Measurements from ENCODE around the gene TLCD3B. TPM values are rescaled to one million over a fixed set of nuclear protein-coding genes. Genes with fewer than 3 reads are reported as not detected.
A peak's percentile ranks its signal among the peaks of the same experiment; 100 is the strongest.

The TLCD3B gene
- total RNA-seq, 4 donors from 2014 or later = 0.23 TPM; not detected in 3

DNA sequence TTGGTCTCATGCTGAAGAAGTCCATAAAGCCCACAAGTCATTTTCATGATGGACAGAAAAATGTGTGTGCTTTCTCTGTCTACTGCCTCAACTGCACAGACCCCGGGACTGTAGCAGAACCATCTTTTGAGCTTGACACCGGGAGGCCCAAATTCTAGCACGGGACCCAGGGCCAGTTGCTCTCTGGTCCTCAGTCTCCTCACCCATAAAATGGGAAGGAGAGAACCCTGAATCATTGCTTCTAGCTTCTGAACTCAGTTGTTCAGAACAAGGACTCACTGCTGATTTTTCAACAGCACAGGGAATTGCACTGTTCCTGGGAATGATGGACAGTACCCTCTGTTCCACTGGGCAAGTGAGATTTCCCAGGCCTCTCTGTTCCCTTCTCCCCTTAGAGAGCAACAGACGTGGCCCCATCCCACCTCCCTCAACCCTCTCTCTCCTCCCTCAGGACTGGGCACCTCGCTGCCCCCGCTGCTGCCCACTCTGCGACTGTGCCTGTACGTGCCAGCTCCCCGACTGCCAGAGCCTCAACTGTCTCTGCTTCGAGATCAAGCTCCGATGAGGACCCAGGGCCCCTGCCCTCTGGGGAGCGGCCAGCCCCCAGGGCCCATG, 32.3 kb upstream of the TLCD3B start:
- intact Hi-C loops (cut with DNase I) = no loop called here
- Histone ChIP-seq H3K27ac (replicated peaks in 1 of 4) (peak overlapping the region; percentile 98 to 100 (median 99)), H3K4me3 (peak overlapping the region; percentile 75 to 99 (median 92)), H3K36me3 (peaks cover 10 to 17% (median 15%) of the 10 kb centered on the region in 4 donors), H3K9me3 (no peaks in the 10 kb centered on the region), H3K27me3 (no peaks in the 10 kb centered on the region), H3K4me1 (peaks cover 32 to 61% (median 57%) of the 10 kb centered on the region in 4 donors)
- WGBS = 45% methylated on average over 12 of the region's 12 CpGs
- TF ChIP-seq POLR2AphosphoS5 (IDR thresholded peaks at IDR 0.05) (no peak), POLR2A (IDR thresholded peaks at IDR 0.05; ENCODE audit: low read depth) (no peak)
- DNase-seq (ENCODE audit: extremely low spot score) = no peak

DNA sequence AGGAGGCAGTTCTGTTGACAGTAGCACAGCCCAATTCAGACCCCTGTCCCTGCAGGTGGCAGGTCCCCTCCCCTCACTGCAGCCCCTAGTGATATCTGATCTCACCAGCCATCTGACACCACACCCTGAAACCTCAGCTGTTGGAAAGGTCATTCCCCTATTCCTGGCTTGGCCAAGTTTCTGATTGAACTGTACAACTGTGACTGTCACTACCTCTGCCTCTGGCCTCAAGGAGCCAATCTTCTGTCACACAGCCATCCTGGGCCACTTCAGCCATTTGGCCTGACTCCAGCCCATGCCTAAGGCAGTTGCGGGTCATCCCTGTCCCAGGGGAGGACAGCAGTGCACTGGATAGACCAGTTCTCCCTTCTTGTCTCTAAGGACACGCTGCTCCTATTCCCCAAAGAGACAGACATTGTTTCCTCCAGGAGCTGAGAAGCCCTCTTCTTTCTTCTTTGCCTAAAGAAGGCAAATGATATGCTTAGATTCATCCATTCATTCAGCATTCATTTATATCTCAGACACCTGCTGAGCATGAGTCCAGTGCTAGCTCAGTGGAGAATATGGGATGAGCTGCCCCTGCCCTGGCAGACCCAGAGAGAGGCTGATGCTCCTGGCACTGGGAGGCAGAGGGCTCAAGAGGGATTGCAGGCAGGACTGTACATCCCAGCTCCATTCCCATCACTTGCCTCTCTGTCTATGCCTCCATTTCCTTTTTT, 29.9 kb upstream of the TLCD3B start:
- Histone ChIP-seq H3K4me3 (no peak overlapping the region), H3K36me3 (no peaks in the 10 kb centered on the region), H3K4me1 (peaks cover 14 to 40% (median 37%) of the 10 kb centered on the region in 4 donors), H3K27ac (replicated peaks in 1 of 4) (peak overlapping the region in 3 of 4 donors; percentile 58 to 100 (median 62)), H3K9me3 (no peaks in the 10 kb centered on the region), H3K27me3 (no peaks in the 10 kb centered on the region)
- intact Hi-C loops (cut with DNase I) = no loop called here
- WGBS = 58% methylated on average over 2 of the region's 2 CpGs
- DNase-seq (ENCODE audit: extremely low spot score) = no peak
- TF ChIP-seq POLR2A (IDR thresholded peaks at IDR 0.05; ENCODE audit: low read depth) = no peak
- TF ChIP-seq, protein P1, sequence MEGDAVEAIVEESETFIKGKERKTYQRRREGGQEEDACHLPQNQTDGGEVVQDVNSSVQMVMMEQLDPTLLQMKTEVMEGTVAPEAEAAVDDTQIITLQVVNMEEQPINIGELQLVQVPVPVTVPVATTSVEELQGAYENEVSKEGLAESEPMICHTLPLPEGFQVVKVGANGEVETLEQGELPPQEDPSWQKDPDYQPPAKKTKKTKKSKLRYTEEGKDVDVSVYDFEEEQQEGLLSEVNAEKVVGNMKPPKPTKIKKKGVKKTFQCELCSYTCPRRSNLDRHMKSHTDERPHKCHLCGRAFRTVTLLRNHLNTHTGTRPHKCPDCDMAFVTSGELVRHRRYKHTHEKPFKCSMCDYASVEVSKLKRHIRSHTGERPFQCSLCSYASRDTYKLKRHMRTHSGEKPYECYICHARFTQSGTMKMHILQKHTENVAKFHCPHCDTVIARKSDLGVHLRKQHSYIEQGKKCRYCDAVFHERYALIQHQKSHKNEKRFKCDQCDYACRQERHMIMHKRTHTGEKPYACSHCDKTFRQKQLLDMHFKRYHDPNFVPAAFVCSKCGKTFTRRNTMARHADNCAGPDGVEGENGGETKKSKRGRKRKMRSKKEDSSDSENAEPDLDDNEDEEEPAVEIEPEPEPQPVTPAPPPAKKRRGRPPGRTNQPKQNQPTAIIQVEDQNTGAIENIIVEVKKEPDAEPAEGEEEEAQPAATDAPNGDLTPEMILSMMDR (IDR thresholded peaks at IDR 0.05) = no peak
- TF ChIP-seq EP300 (IDR thresholded peaks at IDR 0.05) = no peak

DNA sequence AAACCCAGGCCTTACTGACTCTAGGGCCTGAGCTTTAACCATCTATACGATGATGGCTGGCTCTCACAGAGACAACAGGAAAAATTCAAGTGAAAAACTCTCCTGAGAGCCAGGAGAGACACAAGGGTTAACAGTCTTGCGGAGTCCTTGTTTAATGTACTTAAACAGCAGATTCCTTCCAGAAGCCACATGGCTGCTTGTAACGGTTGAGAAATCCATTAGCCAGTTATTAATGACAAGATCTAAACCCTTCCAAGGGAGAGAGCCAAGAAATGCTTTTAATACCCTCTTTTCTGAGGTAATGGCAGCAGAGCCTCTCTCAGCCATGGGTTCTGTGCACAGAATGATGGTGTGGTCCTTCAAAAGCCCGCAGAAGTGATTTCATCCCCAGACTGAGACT, 29.3 kb upstream of the TLCD3B start:
- intact Hi-C loops (cut with DNase I) = no loop called here
- TF ChIP-seq, protein P1 (IDR thresholded peaks at IDR 0.05) = no peak
- TF ChIP-seq EP300 (IDR thresholded peaks at IDR 0.05) (no peak), POLR2A (IDR thresholded peaks at IDR 0.05; ENCODE audit: low read depth) (no peak), POLR2AphosphoS5 (IDR thresholded peaks at IDR 0.05) (no peak)
- peak overlapping the region in 3 of 4 donors; percentile 58 to 100 (median 62) for H3K27ac ChIP-seq (replicated peaks in 1 of 4)
- no peaks in the 10 kb centered on the region for H3K27me3 ChIP-seq
- whole genome bisulfite sequencing = 43% methylated on average over 4 of the region's 4 CpGs
- H3K36me3 ChIP-seq = no peaks in the 10 kb centered on the region
- no peak for DNase-seq (ENCODE audit: extremely low spot score)
- H3K4me3 ChIP-seq = no peak overlapping the region
- peaks cover 14 to 40% (median 37%) of the 10 kb centered on the region in 4 donors for H3K4me1 ChIP-seq
- H3K9me3 ChIP-seq = no peaks in the 10 kb centered on the region

DNA sequence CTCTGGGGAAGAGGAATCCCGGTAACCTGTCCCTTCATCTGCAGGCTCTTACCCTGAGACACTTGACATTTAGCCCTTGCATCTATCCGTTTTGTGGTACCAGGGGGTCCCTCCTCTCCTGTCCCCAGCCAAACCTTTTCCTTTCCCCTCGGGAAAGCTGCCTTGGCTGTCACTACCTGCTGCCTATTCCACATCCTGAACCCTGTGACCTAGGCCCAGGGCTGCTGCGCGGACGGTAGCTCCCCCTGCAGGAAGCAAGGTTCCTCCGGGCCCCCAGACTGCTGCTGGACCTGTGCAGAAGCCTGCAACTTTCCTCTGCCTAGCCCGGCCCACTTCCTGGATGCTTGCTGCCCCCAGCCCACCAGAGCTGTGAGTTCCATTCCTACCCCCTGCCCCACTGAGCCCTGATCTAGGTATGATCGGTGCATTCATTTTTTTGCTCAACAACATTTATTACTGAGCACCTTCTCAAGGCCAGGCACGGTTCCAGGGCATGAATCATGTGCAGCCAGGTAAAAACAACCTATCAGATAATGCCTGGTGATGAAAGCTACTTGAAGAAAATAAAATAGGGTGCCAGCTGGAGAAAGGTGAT, 24.0 kb upstream of the TLCD3B start:
- TF ChIP-seq, protein P1 (IDR thresholded peaks at IDR 0.05) = peak in 1 of 3 experiments; percentile 25
- TF ChIP-seq EP300 (IDR thresholded peaks at IDR 0.05) (no peak), POLR2AphosphoS5 (IDR thresholded peaks at IDR 0.05) (no peak)
- WGBS = 58% methylated on average over 6 of the region's 10 CpGs
- intact Hi-C loops (cut with DNase I) = no loop called here
- H3K27ac ChIP-seq (replicated peaks in 1 of 4) = no peak overlapping the region
- H3K9me3 ChIP-seq = no peaks in the 10 kb centered on the region
- H3K4me3 ChIP-seq = no peak overlapping the region
- DNase-seq (ENCODE audit: extremely low spot score) = no peak
- no peaks in the 10 kb centered on the region for H3K36me3 ChIP-seq
- peaks cover 9 to 30% (median 19%) of the 10 kb centered on the region in 4 donors for H3K4me1 ChIP-seq
- H3K27me3 ChIP-seq = no peaks in the 10 kb centered on the region

DNA sequence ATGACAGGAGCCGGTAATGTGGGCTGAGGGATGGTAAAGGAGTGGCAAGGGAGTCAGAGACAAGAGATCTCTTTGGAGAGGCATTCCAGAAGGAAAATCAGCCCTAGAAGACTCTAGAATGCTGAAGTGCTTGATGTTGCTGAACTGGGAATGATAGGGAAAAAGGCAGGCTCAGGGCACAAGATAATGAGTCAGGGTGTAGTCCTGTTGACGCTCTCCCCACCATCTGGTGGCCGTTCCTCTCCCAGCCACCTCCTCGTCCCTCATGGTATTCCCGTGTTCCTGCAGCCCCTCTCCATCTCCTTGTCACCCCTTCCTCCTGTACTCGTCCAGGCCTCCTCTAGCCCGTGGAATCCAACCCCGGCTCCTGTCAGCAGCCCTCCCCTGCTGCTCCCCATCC, 23.4 kb upstream of the TLCD3B start:
- no peak overlapping the region for H3K4me3 ChIP-seq
- intact Hi-C loops (cut with DNase I) = no loop called here
- no peaks in the 10 kb centered on the region for H3K27me3 ChIP-seq
- no peaks in the 10 kb centered on the region for H3K36me3 ChIP-seq
- TF ChIP-seq EP300 (IDR thresholded peaks at IDR 0.05) (no peak), POLR2A (IDR thresholded peaks at IDR 0.05; ENCODE audit: low read depth) (no peak), POLR2AphosphoS5 (IDR thresholded peaks at IDR 0.05) (no peak)
- TF ChIP-seq, protein P1 (IDR thresholded peaks at IDR 0.05) = no peak
- no peaks in the 10 kb centered on the region for H3K9me3 ChIP-seq
- H3K4me1 ChIP-seq = peaks cover 9 to 25% (median 16%) of the 10 kb centered on the region in 4 donors
- no peak overlapping the region for H3K27ac ChIP-seq (replicated peaks in 1 of 4)
- DNase-seq (ENCODE audit: extremely low spot score) = no peak
- 80% methylated on average over 8 of the region's 8 CpGs for WGBS
